Measurements from ENCODE around the gene ZFHX2.
"Not testable (repeated sequence)": the region's sequence is repeated elsewhere in the genome, so short reads cannot be mapped to it uniquely, and the experiment has no call there.

The ZFHX2 gene

DNA sequence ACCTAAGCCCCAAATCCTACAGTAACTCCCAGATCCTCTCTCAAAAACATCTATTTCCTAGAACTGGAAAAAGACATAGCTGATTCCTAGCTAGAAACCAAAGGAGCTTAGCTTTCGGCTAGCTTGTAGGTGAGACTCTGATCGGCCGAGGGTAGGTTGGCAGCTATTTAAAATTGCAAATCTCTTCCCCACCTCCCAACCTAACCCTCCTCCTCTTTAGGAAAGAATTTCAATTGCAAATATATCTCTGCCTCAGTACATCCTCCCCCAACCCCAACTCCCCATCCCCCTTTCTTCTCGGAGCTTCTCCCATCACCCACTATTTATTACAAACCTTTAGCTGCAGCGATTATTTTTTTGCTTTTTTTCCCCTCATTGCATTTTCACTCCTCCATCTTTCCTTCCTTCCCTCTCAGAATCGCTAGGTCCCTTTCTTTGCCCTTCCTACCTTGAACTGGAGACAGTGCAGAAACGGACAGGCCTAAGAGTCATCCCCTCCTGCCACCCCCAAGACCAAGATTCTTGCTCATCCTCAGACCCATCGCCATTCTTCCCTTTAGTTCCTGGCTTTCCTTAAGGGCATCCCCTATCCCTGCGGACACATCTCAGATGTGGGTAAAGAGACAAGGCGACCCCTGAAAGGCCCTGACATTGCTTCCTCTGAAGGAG, 13.4 kb downstream of the ZFHX2 start:
- in situ Hi-C loops (cut with MboI; ENCODE audit: low pct_unique_long_range_greater_than_20kb, low sequenced_read_pairs, unreplicated experiment) = no loop called here
- TF ChIP-seq CTCF (IDR thresholded peaks at IDR 0.05; ENCODE audit: extremely low read depth, insufficient read depth, missing control alignments) = no peak
- DNase-seq (ENCODE audit: low spot score) = no peak

GRCh38 chr14:23537351-23538049, 14.1 kb downstream of the ZFHX2 start:
- in situ Hi-C loops (cut with MboI; ENCODE audit: low pct_unique_long_range_greater_than_20kb, low sequenced_read_pairs, unreplicated experiment) = no loop called here
- TF ChIP-seq CTCF (IDR thresholded peaks at IDR 0.05; ENCODE audit: extremely low read depth, insufficient read depth, missing control alignments) = no peak

DNA sequence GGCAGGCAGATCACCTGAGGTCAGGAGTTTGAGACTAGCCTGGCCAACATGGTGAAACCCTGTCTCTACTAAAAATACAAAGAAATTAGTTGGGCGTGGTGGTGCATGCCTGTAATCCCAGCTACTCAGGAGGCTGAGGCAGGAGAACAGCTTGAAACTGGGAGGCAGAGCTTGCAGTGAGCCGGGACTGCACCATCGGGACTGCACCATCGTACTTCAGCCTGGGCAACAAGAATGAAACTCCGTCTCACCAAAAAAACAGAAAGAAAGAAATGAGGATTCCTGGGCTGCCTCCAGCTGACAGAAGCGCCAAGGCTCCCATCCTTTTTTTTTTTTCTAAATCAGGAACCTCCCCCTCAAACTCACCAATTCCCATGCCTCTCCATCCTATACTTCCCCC, 14.7 kb downstream of the ZFHX2 start:
- in situ Hi-C loops (cut with MboI; ENCODE audit: low pct_unique_long_range_greater_than_20kb, low sequenced_read_pairs, unreplicated experiment); DNase-seq (ENCODE audit: low spot score): not testable (repeated sequence)

More at GRCh38 chr14:23537351-23538049, 14.1 kb downstream of the ZFHX2 start:
- DNase-seq (ENCODE audit: low spot score) = no peak

- in situ Hi-C loops (cut with MboI; ENCODE audit: low pct_unique_long_range_greater_than_20kb, low sequenced_read_pairs, unreplicated experiment) = no loop called here
- no peak for TF ChIP-seq CTCF (IDR thresholded peaks at IDR 0.05; ENCODE audit: extremely low read depth, insufficient read depth, missing control alignments)
These were observed 15.1 kb downstream of the ZFHX2 start for GRCh38 chr14:23536494-23536893.

GRCh38 chr14:23535943-23536342, 15.6 kb downstream of the ZFHX2 start:
- no peak for DNase-seq (ENCODE audit: low spot score)
- TF ChIP-seq CTCF (IDR thresholded peaks at IDR 0.05; ENCODE audit: extremely low read depth, insufficient read depth, missing control alignments) = no peak
- in situ Hi-C loops (cut with MboI; ENCODE audit: low pct_unique_long_range_greater_than_20kb, low sequenced_read_pairs, unreplicated experiment) = no loop called here

More at GRCh38 chr14:23536494-23536893, 15.1 kb downstream of the ZFHX2 start:
- no peak for DNase-seq (ENCODE audit: low spot score)

DNA sequence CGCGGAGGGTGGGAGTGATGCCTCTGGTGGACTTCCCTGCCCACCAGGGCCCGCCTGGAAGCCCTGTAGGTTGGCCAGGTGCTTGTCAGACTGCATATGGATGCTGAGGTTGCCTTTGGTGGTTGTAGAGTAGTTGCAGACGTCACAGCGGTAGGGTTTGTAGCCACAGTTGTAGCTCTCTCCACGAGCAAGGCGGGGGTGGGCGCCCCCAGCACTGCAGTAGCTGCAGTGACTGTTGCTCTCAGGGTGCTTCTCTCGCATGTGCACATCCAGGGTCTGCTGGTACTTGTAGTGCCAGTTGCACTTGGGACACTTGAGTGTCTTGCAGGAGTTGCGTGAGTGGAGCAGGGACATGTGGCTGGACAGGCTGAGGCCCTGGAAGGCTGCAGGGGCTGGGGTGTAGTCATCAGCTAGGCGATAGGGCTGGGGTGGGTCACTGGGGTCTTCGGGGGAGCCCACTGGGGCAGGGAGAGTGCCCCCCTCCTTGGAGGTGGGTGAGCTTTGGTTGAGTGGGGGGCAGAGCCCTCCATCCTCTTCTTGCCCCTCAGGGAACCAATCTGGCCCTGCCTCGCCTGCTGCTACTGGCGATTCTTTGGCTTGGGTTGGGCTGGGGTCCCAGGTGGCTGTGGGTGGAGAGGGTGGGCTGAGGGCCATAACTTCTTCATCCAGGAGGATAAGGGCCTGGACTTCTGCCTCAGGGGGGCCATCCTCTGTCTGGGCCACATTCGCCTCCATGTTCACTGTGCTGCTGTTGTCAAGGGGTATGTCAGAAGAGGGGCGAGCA, 17.7 kb downstream of the ZFHX2 start:
- TF ChIP-seq CTCF (IDR thresholded peaks at IDR 0.05; ENCODE audit: extremely low read depth, insufficient read depth, missing control alignments) = no peak
- in situ Hi-C loops (cut with MboI; ENCODE audit: low pct_unique_long_range_greater_than_20kb, low sequenced_read_pairs, unreplicated experiment) = no loop called here
- no peak for DNase-seq (ENCODE audit: low spot score)

DNA sequence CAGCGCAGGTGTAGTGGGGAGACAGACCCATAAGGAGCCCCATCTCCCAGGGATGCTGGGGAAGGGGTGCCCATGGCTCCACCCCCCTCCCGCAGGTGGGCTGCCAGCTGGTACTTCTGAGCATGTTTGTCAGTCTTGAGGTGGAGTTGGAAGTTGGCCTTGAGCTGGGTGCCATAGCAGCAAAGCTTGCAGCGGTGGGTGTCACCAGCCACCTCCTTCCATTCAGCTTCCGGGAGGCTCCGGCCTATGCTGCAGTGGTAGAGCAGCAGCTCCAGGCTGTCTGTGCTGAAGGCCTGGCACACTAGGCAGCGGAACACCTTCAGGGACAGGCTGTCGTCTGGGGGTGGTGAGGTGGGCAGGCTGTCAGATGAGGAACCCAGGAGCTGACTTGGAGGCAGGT, 18.9 kb downstream of the ZFHX2 start:
- in situ Hi-C loops (cut with MboI; ENCODE audit: low pct_unique_long_range_greater_than_20kb, low sequenced_read_pairs, unreplicated experiment) = no loop called here
- TF ChIP-seq CTCF (IDR thresholded peaks at IDR 0.05; ENCODE audit: extremely low read depth, insufficient read depth, missing control alignments) = no peak

More for the DNA sequence above, 18.9 kb downstream of the ZFHX2 start:
- no peak for DNase-seq (ENCODE audit: low spot score)
